Measurements from ENCODE around the gene TGFBR2.
"Not testable (repeated sequence)": the region's sequence is repeated elsewhere in the genome, so short reads cannot be mapped to it uniquely, and the experiment has no call there.

TGFBR2 gene

DNA sequence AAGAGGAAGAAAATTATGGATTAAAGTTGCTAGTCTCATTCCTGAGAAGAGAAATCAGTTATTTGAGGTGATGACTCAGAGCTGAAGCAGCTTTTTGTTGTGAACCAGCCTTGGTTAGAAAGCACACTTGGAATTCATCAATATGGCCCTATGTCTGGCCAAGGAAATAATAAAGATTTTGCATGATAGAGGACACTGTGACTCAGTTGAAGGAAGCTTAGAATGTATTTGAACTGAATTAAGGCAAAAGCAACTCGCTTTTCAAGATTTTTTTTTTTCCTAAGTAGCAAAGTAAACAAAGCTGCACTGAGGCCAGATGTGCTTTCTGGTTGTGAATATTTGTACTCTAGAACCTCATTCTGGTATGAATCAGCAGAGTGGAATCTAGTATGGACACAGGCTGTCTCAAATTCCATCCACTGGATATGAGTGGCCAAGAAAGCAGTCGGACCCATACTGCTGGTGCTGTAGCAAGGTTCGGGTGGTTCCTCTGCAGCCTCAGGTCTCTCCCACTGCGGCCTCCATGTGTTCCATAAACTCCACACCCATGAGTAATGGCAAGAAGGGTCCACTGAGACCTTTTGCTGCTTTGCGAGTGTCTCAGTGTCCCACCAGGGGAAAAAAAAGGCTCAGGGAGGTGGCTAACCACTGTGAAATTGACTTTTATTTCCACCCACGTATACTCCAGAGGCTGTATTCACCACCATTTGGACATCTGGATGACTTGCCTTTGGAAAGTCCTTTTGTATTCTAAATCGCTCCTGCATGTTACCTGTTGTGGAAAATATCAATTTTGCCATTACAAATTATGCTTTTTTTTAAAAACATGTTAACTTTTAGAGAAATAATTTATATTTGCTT, 53.1 kb downstream of the TGFBR2 start:
- DNase-seq = no peak

DNA sequence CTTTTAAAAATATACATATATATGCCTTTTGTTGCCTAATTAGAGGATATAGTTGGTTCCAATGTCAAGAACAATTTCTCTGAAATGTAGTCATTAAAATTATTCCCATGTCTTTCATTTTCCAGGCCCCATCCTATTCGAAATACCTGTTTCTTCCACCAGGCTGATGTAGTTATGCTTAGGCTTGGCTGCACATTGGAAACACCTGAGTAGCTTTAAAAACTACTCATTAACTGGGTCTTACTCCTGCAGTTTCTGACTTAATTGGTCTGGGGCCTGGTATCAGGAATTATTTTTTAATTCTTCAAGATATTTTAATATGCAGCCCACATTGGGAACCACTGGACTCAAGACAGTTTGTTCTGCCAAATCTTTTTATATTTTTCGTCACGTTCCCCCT, 53.7 kb downstream of the TGFBR2 start:
- no peak for DNase-seq

DNA sequence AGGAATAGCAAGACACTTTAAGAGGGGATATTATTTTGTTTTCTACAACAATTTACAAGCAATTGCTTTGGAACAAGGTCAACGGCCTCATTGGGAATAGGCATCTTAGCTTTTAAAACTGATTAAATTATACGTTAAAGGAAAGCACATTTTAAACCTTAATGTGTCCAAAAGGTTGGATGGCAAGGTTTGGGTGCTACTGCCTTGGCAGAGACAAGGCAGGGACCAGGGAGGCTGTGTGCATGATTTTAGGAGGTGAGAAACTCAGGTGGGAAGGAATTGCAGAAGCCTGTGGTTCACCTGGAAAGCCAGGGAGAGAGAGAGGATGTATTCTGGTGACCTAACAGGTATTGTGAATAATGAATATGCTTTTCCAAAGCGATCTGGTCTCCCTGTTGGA, 54.3 kb downstream of the TGFBR2 start:
- no peak for DNase-seq

DNA sequence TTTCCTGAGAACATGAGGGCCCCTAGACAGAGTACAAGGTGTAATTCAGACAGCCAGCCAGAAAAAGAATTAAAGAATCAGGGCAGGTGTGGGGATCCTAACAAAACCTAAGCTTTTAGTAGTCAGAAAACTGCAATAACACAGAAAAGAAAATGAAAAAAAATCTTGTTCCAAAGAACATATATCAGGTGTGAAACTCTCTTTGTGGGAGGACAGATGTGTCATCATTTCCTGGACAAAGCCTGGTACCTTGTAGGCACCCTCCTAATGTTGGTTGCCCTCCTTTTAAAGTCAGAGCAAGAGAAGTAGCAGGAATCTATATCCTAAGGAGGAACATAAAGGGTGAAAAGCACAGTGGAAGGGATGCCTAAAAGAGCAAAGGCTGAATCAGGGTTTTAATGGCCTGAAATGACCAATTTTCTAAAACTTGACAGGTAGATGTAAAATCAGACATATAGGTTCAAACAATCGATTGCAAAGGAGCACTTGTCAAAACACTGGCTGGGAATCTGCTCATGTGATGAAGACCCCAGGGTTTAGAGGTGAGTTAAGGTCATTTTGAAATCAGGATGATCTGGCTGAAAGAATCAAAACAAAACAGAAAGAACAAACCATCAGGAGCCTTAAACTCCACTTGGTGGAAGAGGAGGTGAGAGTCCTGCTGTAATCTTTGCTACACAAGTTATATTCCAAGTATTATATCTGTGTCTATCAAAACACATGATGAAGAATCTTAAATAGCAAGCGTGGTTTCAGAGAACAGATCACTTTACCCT, 54.9 kb downstream of the TGFBR2 start:
- no peak for DNase-seq

DNA sequence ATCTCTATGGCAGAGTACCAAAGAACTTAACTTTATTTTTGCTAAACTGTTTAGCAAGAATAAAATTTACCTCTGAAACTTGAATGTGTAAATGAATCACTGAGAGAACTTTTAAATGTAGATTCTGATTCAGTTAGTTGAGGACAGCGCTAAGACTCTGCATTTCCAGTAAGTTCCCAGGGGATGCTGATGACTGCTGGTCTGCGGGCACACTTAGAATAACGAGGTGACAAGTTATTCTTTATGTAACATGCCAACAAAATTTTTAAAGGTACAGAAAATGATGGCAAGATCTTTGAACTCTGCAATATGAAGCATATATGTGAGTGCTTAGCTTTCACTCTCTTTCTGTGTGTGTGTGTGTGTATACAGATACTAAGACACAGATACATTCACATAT, 56.4 kb downstream of the TGFBR2 start:
- no peak for DNase-seq

DNA sequence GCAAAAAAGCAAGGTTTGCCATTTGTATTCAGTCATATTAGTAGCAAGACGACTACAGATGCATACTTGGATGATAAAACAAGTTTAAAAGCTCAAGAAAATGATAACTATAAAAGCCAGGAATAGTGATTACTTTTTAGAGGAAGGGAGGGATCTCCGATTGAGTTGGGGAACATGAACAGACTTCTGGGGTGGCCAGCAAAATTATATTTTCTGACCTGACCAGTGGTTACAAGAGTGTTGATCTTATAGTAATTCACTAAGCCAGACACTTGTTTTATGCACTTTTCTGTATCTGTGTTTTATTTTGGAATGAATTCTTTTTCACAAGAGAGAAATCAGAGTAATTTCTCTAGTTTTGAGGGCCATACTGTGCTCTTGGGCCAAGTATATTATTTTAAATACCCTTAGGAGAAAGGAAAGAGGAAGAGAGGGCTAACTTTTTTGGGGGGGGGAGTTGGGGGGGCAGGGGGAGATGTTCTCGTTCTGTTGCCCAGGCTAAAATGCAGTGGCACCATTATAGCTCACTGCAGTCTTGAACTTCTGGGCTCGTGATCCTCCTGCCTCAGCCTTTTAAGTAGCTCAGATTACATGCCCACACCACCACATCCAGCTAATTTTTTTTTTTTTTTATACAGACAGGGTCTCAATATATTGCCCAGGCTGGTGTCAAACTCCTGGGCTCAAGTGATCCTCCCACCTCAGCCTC, 57.3 kb downstream of the TGFBR2 start:
- no peak for DNase-seq

DNA sequence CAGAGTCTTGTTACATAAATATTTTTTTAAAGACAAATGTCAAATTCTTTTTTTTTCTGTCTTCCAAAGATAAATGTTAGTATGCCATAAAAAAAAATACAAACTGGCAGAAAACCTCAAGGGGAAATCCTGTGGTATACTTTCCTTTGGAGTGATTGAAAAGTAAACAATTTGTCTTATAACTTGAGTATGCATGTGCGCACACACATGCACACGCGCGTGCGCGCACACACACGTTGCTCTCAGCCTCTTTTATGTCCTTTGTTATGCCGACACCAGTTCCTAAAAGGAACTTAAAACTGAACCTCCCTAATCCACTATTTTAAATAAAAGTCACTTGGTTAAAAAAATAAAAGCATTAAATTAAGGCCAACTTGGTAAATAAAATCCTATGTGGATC, 58.1 kb downstream of the TGFBR2 start:
- DNase-seq = no peak

DNA sequence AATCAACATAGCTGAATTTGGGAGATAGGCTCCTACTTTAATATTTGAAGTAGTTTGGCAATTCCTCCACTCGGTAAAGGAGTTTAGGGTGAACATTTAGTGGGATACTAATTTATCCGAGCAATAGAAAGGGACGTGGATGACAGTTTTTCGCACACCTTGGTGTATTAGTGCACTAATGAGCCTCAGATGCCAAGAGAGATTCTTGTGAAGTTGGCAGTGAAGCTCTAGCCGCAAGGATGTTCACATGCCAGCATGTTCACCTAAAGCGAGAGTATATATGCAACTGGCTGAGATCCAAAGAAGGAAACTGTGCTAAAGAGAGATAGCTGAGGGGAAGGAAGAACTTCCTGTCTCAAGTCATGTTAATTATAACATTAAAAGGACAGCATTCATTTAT, 58.5 kb downstream of the TGFBR2 start:
- no peak for DNase-seq

DNA sequence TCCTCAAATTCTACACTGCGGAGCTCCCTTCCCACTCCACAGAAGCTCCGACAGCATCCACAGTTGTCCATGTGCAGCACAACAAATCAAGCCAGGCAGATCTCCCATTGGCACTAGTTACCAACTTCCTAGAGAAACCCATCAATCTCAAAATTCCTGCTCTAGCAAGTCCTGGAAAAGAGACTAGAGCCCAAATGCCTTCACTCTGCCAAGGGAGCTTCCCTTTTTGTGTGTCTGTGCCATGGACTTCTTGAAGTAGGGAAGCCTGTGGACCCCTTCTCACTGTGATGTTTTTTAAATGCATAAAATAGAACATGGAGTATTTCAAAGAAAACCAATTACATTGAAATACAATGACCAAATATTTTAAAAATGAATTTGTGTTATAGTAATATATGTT, 59.1 kb downstream of the TGFBR2 start:
- no peak for DNase-seq

DNA sequence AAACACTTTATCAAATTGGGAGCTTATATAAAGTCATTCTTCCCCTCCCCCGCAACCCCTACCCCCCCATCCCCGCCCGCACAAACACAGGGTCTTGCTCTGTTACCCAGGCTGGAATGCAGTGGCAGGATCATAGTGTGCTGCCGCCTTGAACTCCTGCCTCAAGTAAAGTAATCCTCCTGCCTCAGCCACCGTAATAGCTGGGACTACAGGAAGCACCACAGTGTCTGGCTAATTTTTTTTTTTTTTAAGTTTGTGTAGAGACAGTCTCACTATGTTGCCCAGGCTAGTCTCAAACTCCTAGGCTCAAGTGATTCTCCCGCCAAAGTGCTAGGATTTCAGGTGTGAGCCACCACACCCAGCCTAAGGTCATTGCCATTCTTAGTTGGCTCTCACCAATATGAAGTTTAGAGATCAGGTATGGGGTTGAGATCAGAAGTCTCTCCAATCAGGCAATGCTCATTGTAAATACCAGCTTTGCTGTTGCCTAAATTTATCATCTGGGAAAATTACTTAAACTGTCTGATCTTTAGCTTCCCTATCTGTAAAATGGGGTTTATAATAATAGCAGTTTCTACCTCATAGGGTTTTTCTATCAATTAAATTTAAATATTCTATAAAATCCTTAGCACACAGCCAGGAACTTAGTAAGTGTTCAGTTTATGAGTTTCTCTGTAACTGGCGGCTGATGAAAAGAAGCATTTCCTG, 60.3 kb downstream of the TGFBR2 start:
- DNase-seq = no peak

DNA sequence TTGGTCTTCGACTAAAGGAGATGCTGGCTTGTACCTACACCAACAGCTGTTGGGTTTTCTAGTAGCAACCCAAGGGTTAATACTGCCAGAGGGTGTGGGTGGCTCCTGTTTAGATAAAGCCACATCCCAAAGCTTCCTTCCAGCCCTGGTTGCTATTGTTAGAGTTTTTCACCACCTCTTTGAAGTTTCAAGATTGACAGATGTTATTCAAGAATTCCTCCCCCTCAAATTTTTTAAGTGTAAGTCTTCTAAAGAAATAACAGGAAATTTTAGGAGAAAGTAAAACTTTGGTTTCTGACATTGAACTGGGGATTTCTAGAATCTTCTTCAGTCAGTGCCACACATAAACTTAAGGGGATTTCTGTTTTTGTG, 60.9 kb downstream of the TGFBR2 start:
- no peak for DNase-seq

DNA sequence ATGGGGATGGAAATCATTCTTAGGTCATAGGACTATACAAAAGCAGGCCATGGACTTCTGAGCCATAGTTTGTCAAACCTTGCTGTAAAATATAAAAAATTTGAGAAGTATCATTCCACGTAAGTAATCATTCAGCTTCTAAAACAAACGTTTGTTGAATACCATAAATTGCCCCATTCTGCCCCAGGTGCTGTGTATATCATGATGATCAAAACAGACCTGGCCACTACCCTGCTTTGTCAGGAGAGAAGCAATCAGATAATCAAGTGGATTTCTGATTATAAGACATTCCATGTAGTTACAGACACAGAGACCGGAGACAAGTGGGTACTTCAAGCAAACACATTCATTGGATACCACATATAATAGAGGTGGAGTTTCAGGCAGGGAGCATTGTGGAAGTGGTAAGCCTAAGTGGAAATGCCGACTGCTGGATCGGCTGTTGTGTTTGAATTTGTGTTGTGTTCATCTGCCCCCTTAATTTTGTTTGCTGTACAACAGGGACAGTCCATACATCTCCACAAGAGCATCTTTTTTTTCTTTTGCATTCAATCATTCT, 61.7 kb downstream of the TGFBR2 start:
- DNase-seq = no peak

DNA sequence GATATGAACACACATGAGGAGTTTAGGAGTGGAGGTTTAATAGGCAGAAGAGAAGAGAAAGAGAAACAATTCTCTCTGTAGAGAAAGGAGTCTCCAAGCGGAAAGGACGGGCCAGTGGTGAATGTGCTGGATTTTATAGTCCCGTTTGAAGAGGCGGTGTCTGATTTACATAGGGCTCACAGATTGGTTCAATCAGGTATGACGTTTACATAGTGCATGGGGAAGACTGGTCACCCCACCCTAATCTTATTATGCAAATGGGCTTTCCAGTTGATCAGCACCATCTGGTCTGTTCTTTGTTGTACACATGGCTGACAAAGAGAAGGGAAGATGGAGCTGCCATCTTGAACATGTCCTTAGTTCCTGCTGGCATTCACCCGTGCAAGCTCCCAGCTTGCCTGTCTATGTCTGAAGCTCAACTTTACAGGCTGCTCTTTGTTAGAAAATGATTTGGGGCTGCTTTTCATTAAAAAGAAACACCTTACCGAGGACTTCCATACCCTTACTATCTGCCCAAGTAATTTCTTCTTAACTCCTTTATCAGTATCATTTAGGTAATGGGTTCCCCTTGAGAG, 63.0 kb downstream of the TGFBR2 start:
- DNase-seq = not testable (repeated sequence)

DNA sequence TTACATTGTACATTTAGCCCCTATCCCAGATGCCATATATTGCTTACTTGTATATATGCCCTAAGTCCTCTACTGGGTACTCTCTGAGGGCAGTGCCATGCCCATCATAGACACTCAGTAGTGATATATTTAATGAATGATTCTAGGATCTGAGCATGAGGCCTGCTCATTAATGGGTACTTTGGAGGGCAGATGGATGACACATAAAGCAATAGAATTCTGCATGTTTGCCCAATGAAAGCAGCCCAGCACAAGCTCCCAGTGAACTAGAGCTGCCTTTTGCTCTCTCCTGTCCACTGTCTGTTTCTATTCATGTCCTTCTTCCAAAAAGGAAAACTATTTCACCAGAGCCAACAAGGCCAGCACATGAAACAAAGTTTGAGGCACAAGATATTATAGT, 63.9 kb downstream of the TGFBR2 start:
- DNase-seq = no peak

DNA sequence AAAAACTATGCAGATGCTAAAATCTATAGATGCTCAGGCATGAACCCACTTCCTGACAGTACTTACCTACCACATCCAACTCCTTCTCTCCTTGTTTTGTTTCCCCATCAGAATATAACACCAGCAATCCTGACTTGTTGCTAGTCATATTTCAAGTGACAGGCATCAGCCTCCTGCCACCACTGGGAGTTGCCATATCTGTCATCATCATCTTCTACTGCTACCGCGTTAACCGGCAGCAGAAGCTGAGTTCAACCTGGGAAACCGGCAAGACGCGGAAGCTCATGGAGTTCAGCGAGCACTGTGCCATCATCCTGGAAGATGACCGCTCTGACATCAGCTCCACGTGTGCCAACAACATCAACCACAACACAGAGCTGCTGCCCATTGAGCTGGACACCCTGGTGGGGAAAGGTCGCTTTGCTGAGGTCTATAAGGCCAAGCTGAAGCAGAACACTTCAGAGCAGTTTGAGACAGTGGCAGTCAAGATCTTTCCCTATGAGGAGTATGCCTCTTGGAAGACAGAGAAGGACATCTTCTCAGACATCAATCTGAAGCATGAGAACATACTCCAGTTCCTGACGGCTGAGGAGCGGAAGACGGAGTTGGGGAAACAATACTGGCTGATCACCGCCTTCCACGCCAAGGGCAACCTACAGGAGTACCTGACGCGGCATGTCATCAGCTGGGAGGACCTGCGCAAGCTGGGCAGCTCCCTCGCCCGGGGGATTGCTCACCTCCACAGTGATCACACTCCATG, 65.3 kb downstream of the TGFBR2 start:
- DNase-seq = no peak

DNA sequence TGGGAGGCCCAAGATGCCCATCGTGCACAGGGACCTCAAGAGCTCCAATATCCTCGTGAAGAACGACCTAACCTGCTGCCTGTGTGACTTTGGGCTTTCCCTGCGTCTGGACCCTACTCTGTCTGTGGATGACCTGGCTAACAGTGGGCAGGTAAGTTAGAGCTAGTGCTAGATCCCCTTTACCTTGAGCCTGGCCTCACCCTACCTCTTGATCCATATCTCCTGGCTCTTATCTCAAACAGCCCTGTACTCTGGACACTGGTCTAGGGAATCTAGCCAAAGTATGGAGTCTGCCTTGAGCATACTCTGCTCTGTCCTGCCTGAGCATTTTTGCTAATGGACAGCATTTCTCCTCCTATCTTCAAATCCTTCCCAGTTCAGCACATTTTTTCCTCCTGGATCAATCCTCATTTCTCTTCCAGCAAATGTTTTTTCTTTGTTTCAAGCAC, 65.9 kb downstream of the TGFBR2 start:
- no peak for DNase-seq

DNA sequence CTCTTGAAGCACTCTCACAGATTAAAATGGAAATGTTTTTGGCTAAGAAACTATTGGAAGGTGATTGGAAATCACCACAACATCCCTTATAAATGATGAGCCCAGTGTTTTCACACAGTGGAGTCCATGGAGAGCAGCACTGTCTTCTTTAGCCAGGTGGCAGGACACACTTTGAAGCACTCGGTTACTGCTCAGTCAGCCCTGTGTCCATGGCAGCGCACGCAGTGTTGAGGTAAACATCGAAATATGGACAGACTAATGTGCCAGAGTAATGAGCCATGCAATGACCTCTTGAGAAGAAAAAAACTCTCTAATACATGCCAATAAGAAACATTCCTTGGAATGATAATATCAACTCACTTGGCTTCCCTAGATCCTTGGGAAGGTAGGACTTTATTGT, 66.6 kb downstream of the TGFBR2 start:
- DNase-seq = no peak

DNA sequence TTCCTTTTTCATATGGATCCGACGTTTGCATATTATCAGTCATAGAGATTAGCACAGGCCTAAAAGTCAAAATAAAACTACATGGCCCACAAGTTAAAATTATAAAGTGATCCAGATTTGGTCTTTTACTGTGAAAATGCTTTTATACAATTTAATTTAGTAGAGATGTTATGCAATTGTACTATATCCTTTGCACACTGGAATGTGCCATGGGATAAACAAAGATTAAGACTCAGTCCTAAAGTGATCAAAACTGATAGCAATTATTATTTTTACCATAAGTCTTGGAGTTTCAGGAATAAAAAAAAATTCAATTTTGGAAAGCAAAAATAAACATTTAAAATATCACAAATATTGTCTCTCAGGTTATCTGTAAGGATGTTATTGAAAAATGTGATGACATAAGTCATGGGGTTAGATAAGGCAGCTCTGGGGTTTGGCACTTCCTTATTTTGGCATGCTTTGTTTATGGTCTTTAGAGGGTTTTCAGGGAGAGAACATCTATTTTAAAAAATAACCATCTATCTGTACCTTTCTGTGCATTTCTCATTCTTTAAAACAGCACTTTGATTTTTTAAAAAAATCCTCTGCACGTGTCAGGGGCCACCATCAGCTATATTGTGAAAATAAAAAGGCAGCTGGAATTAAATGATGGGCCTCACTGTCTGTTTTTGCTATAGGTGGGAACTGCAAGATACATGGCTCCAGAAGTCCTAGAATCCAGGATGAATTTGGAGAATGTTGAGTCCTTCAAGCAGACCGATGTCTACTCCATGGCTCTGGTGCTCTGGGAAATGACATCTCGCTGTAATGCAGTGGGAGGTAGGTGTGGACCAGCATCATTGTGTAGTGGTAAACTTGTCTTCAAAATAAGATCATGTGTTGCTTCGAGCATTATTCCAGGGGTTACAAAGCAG, 67.3 kb downstream of the TGFBR2 start:
- no peak for DNase-seq

DNA sequence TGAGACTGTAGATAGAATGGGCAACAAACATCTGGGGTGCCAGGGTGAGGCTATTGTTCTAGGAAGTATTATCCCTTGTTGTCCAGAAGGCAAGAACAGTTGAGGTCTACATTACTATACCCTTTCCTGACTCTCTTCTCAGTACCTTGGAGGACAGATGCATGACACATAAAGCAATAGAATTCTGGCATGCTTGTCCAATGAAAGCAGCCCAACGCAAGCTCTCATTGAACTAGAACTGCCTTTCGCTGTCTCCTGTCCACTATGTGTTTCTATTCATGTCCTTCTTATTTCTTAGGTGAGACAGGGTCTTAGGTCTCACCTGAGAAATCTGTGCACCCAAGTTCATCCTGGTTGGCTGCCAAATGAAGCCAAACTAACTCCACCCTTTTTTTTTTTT, 68.6 kb downstream of the TGFBR2 start:
- DNase-seq = no peak

DNA sequence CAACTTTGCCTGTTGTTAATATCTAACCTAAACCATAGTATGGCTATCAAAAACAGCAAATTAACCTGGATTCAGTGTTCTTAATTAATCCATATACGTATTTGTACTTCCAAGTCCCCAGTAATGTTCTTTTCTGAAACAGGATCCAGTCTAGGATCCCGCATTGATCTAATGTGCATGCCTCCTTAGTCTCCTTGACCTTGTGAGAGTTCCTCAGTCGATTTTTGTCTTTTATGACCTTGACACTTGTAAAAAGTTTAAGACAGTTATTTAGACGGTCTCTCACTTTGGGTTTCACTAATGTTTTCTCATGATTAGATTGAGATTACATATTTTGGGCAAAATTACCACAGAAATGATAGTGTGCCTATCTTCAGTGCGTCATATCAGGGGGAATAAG, 69.4 kb downstream of the TGFBR2 start:
- DNase-seq = no peak
